Heart right ventricle (tissue), 16 donors: Measurements from ENCODE around the gene HUNK. TPM values are rescaled to one million over a fixed set of nuclear protein-coding genes. Genes with fewer than 3 reads are reported as not detected.

ENCODE experiments used
- ATAC-seq, 8 donors: fragments of 200-7000 bp; cut with Tn5 transposase; one replicate each; pipeline ENCODE4 v1.9.1; 2020; ENCODE audit warnings: mild to moderate bottlenecking in 8 of 8, moderate library complexity in 8 of 8, moderate number of reproducible peaks in 1 of 8
- DNase-seq, 2 donors: peaks; one replicate each; pipeline ENCODE4 v3.0.0-alpha.2; 2020
- H3K27ac ChIP-seq, 10 donors: fragments of 200-600 bp; sonication (generic) in 2 of 10; one replicate each; pipeline versions ENCODE4 v1.5.0 to v1.8.0; 2020 to 2022; ENCODE audit warnings: mild to moderate bottlenecking in 3 of 10
- H3K27me3 ChIP-seq, 7 donors: fragments of 200-600 bp; one replicate each; pipeline ENCODE4 v1.8.0; 2021 to 2022; ENCODE audit warnings: mild to moderate bottlenecking in 2 of 7
- H3K36me3 ChIP-seq, 9 donors: fragments of 200-600 bp; sonication (generic) in 1 of 9; one replicate each; pipeline versions ENCODE4 v1.5.0 to v1.8.0; 2020 to 2022; ENCODE audit warnings: mild to moderate bottlenecking in 2 of 9
- H3K4me1 ChIP-seq, 9 donors: fragments of 200-600 bp; sonication (generic) in 1 of 9; one replicate each; pipeline versions ENCODE4 v1.5.0 to v1.8.0; 2020 to 2022; ENCODE audit warnings: mild to moderate bottlenecking in 4 of 9
- H3K4me3 ChIP-seq, 10 donors: fragments of 200-600 bp; sonication (generic) in 2 of 10; one replicate each; pipeline versions ENCODE4 v1.5.0 to v1.8.0; 2020 to 2022; ENCODE audit warnings: mild to moderate bottlenecking in 7 of 10, moderate library complexity in 2 of 10
- H3K9me3 ChIP-seq, 11 donors: fragments of 200-600 bp in 10 of 11; sonication (generic) in 2 of 11; one replicate each; pipeline versions ENCODE4 v1.5.0 to v1.8.0; 2013 to 2022; ENCODE audit warnings: mild to moderate bottlenecking in 2 of 11, control low read depth in 1 of 11, moderate library complexity in 1 of 11
- WGBS, 2 donors: extraction: QIAGEN DNeasy Blood & Tissue Kit; methylation state at CpG; one replicate each; pipeline ENCODE4 v1.1.7; 2013; ENCODE audit warnings: inconsistent platforms in 1 of 2; 5-methylcytosine and 5-hydroxymethylcytosine counted together
- intact Hi-C, 10 donors: fragments of 100-400 bp; cut with DNase I; formaldehyde crosslinking; loops; one replicate each; pipeline versions ENCODE4 v1.11.1 to v1.14.2; 2022
- polyA plus RNA-seq, 2 donors: library from polyadenylated mRNA; stranded (reverse); fragments of 200-250 nt; gene quantifications; one replicate each; pipeline ENCODE4 v1.2.3, GENCODE V29; 2013
- total RNA-seq, 10 donors: library from RNA; stranded (reverse); fragmentation: NEBNext Ultra II Directional in 3 of 10; extraction: Animal tissue kit (Norgen Biotek cat#: 25700) in 3 of 10; gene quantifications; one replicate each; pipeline versions ENCODE4 v1.2.1 to v1.2.4, GENCODE V29; 2021 to 2023
- TF ChIP-seq, protein P1 (sequence below), 9 donors: fragments of 200-600 bp; sonication (generic) in 2 of 9; IDR thresholded peaks; one replicate each; pipeline versions ENCODE4 v1.5.0 to v1.8.0; 2021 to 2022; ENCODE audit warnings: antibody characterized with exemption in 9 of 9, mild to moderate bottlenecking in 5 of 9, moderate library complexity in 1 of 9
- donor health status: Arrhythmogenic right ventricular cardiomyopathy.
- donor health status: ischemic (EF 13 %, LVEDD 7.1; RV severe dilation, severe dysfunction).
- donor health status: healthy with polysubstance abuse.
- donor health status: DM: no; HTN: yes; CAD: no.
- donor health status: DM: no; HTN: no; CAD: no.
- donor health status: ischemic (EF 25% LVEDD 6.9; RV normal size, moderate dysfunction).
- donor health status: ischemic (EF 25% LVEDD 5.7; RV mildly dilated, moderate dysfunction).
- donor health status: healthy.
- donor health status: DM: yes; HTN: yes; CAD: no.
- donor health status: Ischemic cardiomyopathy.
- donor health status: ischemic (EF 35%, LVEDD 5.7; RV mildly dilated, moderate dysfunction).
- donor health status: nonischemic (EF 11% LVEDD 7.7; RV severe dilation, severe dysfunction).
- donor health status: DM: yes; HTN: yes; CAD: no.
- donor health status: PGD.
- donor health status: ischemic (EF 29% LVEDD 5.4; RV normal size, mild dysfunction).
- donor health status: nonischemic (EF 23%, LVEDD 6.1; RV moderate dilation, normal function).

The HUNK gene
- total and polyA plus RNA-seq, 12 donors: 0.04 to 0.81 (median 0.10) TPM; not detected in 2

DNA sequence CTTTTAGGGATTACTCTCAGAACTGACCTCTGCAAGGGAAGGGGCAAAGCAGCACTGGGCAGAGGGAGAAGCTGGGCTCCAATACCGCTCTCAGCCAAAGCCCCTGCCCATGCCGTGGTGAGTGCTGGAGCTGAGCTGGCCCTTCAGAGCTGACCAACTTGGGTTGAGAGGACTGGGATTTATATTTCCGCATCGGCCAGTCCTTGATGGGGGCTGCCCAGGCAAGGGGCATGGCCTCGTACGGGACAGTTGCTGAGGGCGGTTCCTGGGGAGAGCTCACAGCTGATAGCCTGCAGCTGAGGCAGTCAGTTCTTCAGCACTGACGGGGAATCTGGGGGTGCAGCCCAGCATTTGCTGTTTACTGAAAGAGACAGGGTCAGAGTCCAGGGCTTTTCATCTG, 8.0 kb downstream of the HUNK start:
- 84 to 89% methylated on average over 8 of the region's 8 CpGs for WGBS, 2 donors
- Histone ChIP-seq H3K27me3 (peaks cover 0 to 9% (median 3%) of the 10 kb centered on the region in 7 donors), H3K4me1 (peaks cover 0 to 12% (median 5%) of the 10 kb centered on the region in 9 donors), H3K27ac (no peak overlapping the region), H3K9me3 (no peaks in the 10 kb centered on the region), H3K4me3 (no peak overlapping the region), H3K36me3 (no peaks in the 10 kb centered on the region)
- DNase-seq (no peak), ATAC-seq (no peak)
- intact Hi-C loops: loop anchor here in 1 of 10 donors (10.0 kb wide), 1 partner anchor 144 kb away; no protein-coding TSS in a partner anchor
- TF ChIP-seq, protein P1, sequence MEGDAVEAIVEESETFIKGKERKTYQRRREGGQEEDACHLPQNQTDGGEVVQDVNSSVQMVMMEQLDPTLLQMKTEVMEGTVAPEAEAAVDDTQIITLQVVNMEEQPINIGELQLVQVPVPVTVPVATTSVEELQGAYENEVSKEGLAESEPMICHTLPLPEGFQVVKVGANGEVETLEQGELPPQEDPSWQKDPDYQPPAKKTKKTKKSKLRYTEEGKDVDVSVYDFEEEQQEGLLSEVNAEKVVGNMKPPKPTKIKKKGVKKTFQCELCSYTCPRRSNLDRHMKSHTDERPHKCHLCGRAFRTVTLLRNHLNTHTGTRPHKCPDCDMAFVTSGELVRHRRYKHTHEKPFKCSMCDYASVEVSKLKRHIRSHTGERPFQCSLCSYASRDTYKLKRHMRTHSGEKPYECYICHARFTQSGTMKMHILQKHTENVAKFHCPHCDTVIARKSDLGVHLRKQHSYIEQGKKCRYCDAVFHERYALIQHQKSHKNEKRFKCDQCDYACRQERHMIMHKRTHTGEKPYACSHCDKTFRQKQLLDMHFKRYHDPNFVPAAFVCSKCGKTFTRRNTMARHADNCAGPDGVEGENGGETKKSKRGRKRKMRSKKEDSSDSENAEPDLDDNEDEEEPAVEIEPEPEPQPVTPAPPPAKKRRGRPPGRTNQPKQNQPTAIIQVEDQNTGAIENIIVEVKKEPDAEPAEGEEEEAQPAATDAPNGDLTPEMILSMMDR (IDR thresholded peaks at IDR 0.05): no peak

- TF ChIP-seq, protein P1 (IDR thresholded peaks at IDR 0.05): no peak
- no peaks in the 10 kb centered on the region for H3K36me3 ChIP-seq
- no peak overlapping the region for H3K4me3 ChIP-seq
- peaks cover 0 to 12% (median 5%) of the 10 kb centered on the region in 9 donors for H3K4me1 ChIP-seq
- no peak overlapping the region for H3K27ac ChIP-seq
- DNase-seq (no peak), ATAC-seq (no peak)
- intact Hi-C loops: loop anchor here in 1 of 10 donors (10.0 kb wide), 1 partner anchor 142 kb away; no protein-coding TSS in a partner anchor
- H3K27me3 ChIP-seq: peaks cover 0 to 6% (median 0%) of the 10 kb centered on the region in 7 donors
- no peaks in the 10 kb centered on the region for H3K9me3 ChIP-seq
Measured at GRCh38 chr21:31882711-31883110, 9.9 kb downstream of the HUNK start.

DNA sequence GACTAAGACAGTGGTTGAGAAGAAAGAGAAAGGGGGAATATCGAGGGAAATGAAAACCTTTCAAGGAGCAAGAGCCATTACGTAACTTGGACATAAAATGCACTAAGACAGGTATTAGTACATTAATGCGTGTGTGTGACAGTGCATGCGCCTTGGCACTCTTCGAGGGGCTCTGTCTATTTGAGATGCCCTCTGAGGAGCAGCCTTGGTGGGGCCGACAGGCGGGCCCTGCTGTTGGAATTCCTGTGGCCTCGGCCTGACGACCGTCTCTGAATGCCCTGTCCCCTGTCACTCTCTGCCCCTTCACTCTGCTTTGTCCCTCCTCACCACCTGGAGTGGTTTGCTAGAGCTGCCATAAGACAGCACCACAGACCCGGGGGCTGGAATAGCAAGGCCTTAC, 12.3 kb downstream of the HUNK start:
- WGBS, 2 donors: 95 to 97% methylated on average over 11 of the region's 11 CpGs
- intact Hi-C loops: loop anchor here in 1 of 10 donors (10.0 kb wide), 1 partner anchor 140 kb away; no protein-coding TSS in a partner anchor
- ATAC-seq: no peak

GRCh38 chr21:31886915-31887314, 14.1 kb downstream of the HUNK start:
- Histone ChIP-seq H3K27ac (no peak overlapping the region), H3K4me3 (no peak overlapping the region), H3K27me3 (peaks cover 0 to 9% (median 0%) of the 10 kb centered on the region in 7 donors), H3K36me3 (no peaks in the 10 kb centered on the region), H3K9me3 (no peaks in the 10 kb centered on the region), H3K4me1 (no peaks in the 10 kb centered on the region)
- DNase-seq (no peak), ATAC-seq (no peak)
- WGBS, 2 donors: 90 to 91% methylated on average over 5 of the region's 5 CpGs
- TF ChIP-seq, protein P1 (IDR thresholded peaks at IDR 0.05): no peak
- intact Hi-C loops: loop anchor here in 1 of 10 donors (10.0 kb wide), 1 partner anchor 138 kb away; no protein-coding TSS in a partner anchor

More for the DNA sequence above, 12.3 kb downstream of the HUNK start:
- H3K27me3 ChIP-seq: peaks cover 0 to 11% (median 0%) of the 10 kb centered on the region in 7 donors
- no peaks in the 10 kb centered on the region for H3K9me3 ChIP-seq
- peaks cover 0 to under 1% (median 0%) of the 10 kb centered on the region in 9 donors for H3K4me1 ChIP-seq
- H3K27ac ChIP-seq: no peak overlapping the region
- DNase-seq: no peak
- no peaks in the 10 kb centered on the region for H3K36me3 ChIP-seq
- TF ChIP-seq, protein P1 (IDR thresholded peaks at IDR 0.05): no peak
- no peak overlapping the region for H3K4me3 ChIP-seq
